WTC11 (cell line): Measurements from ENCODE around the gene TMEM92. TPM values are rescaled to one million over a fixed set of nuclear protein-coding genes. Genes with fewer than 3 reads are reported as not detected.

Experiments
- total RNA-seq: library from RNA; stranded (reverse); gene quantifications from 3 replicates; pipeline ENCODE4 v1.2.3, GENCODE V29; 2021

The TMEM92 gene
- total RNA-seq, 1 experiment from 2014 or later = 9.8 TPM

Other genes starting within 250 kb of the TMEM92 start
- 35.3 to 44.2 TPM (median 35.5 TPM) in 3 replicates for gene ITGA3, start 218.4 kb upstream of the TMEM92 start, total RNA-seq
- 16.6 to 21.3 TPM (median 19.8 TPM) in 3 replicates for gene PDK2, start 179.1 kb upstream of the TMEM92 start, total RNA-seq
- gene SAMD14, start 144.3 kb upstream of the TMEM92 start, total RNA-seq = 4.5 to 6.0 TPM (median 5.9 TPM) in 3 replicates
- gene PPP1R9B, start 123.8 kb upstream of the TMEM92 start, total RNA-seq = 20.4 to 21.7 TPM (median 20.6 TPM) in 3 replicates
- gene SGCA, start 108.5 kb upstream of the TMEM92 start, total RNA-seq = 0.39 to 1.0 TPM in 2 of 3 replicates, not detected in the other
- gene COL1A1, start 72.8 kb upstream of the TMEM92 start, total RNA-seq = 46.1 to 52.1 TPM (median 50.4 TPM) in 3 replicates
- 35.7 to 39.7 TPM (median 37.9 TPM) in 3 replicates for gene XYLT2, start 71.7 kb downstream of the TMEM92 start, total RNA-seq
- 66.7 to 80.5 TPM (median 69.8 TPM) in 3 replicates for gene MRPL27, start 98.7 kb downstream of the TMEM92 start, total RNA-seq
- gene EME1, start 98.8 kb downstream of the TMEM92 start, total RNA-seq = 22.8 to 27.1 TPM (median 24.9 TPM) in 3 replicates
- 89.3 to 108 TPM (median 90.4 TPM) in 3 replicates for gene LRRC59, start 123.1 kb downstream of the TMEM92 start, total RNA-seq
- gene ACSF2, start 151.8 kb downstream of the TMEM92 start, total RNA-seq = 19.1 to 19.9 TPM (median 19.7 TPM) in 3 replicates
- gene CHAD, start 194.4 kb downstream of the TMEM92 start, total RNA-seq = 0.09 TPM in 2 of 3 replicates, not detected in the other
- gene RSAD1, start 204.4 kb downstream of the TMEM92 start, total RNA-seq = 35.1 to 41.5 TPM (median 40.5 TPM) in 3 replicates
- gene MYCBPAP, start 234.0 kb downstream of the TMEM92 start, total RNA-seq = 5.7 to 6.9 TPM (median 6.6 TPM) in 3 replicates